Activated CD4-positive, alpha-beta T cell treated with anti-CD3 and anti-CD28 coated beads for 48 hours (primary cell): ENCODE data around the gene VTCN1.
"Not testable (repeated sequence)": the region's sequence is repeated elsewhere in the genome, so short reads cannot be mapped to it uniquely, and the experiment has no call there.

ENCODE experiments used
- DNase-seq: peaks from one replicate; pipeline ENCODE4 v3.0.0-alpha.2; 2020

The VTCN1 gene

GRCh38 chr1:117120774-117121588 is 89.7 kb downstream of the VTCN1 start:
- DNase-seq = no peak

GRCh38 chr1:117119144-117119543 is 91.6 kb downstream of the VTCN1 start:
- not testable (repeated sequence) for DNase-seq

GRCh38 chr1:117118137-117118536 is 92.6 kb downstream of the VTCN1 start:
- no peak for DNase-seq

GRCh38 chr1:117117697-117118096 is 93.0 kb downstream of the VTCN1 start:
- DNase-seq = no peak

- DNase-seq = no peak
Observed at GRCh38 chr1:117116784-117117130, 94.0 kb downstream of the VTCN1 start.

GRCh38 chr1:117116090-117116783 is 94.5 kb downstream of the VTCN1 start:
- DNase-seq = no peak

GRCh38 chr1:117114877-117115276 is 95.8 kb downstream of the VTCN1 start:
- DNase-seq = no peak

GRCh38 chr1:117113199-117113598 is 97.5 kb downstream of the VTCN1 start:
- DNase-seq = no peak

- DNase-seq = no peak
Observed at GRCh38 chr1:117112047-117112717, 98.5 kb downstream of the VTCN1 start.

- DNase-seq = no peak
Observed at GRCh38 chr1:117110774-117111173, 100.0 kb downstream of the VTCN1 start.

- DNase-seq = no peak
Observed at GRCh38 chr1:117107364-117107763, 103.4 kb downstream of the VTCN1 start.

GRCh38 chr1:117106478-117106877 is 104.2 kb downstream of the VTCN1 start:
- DNase-seq = peak; percentile 16

- no peak for DNase-seq
Observed at GRCh38 chr1:117105722-117106121, 105.0 kb downstream of the VTCN1 start.

- DNase-seq = no peak
Observed at GRCh38 chr1:117104986-117105385, 105.7 kb downstream of the VTCN1 start.

GRCh38 chr1:117101858-117102257 is 108.9 kb downstream of the VTCN1 start:
- not testable (repeated sequence) for DNase-seq

- DNase-seq = no peak
Observed at GRCh38 chr1:117101334-117101733, 109.4 kb downstream of the VTCN1 start.

- DNase-seq = no peak
Observed at GRCh38 chr1:117098287-117098890, 112.3 kb downstream of the VTCN1 start.

GRCh38 chr1:117097443-117097842 is 113.3 kb downstream of the VTCN1 start:
- DNase-seq = no peak

GRCh38 chr1:117096951-117097408 is 113.7 kb downstream of the VTCN1 start:
- no peak for DNase-seq

GRCh38 chr1:117094841-117095604 is 115.7 kb downstream of the VTCN1 start:
- DNase-seq = no peak

GRCh38 chr1:117093870-117094621 is 116.7 kb downstream of the VTCN1 start:
- peak; percentile 55 for DNase-seq
